ENCODE data around the gene PIP5K1B.

Gene PIP5K1B

GRCh38 chr9:68861436-68861835 is 156.4 kb downstream of the PIP5K1B start:
- DNase-seq (ENCODE audit: low spot score) = no peak

DNA sequence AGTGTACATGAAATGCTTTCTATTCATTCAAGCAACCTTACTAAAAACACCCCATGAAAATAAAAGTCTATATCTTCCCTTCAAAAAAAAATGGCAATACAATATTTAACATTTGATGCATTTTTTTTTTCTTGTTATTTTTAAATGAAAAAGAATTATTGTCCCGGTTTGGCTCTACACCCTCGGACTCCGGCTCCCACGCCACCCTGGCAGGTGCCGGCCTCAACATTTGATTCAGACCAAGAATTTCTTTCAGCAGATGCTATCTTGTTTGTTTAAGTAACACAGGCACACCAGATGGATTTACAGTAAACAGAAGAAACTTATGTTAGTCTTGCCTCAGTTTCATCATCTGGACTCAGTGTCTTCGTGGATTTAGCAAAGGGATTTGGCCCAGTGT is 162.0 kb downstream of the PIP5K1B start:
- DNase-seq (ENCODE audit: low spot score) = no peak

GRCh38 chr9:68869022-68869421 is 164.0 kb downstream of the PIP5K1B start:
- DNase-seq (ENCODE audit: low spot score) = no peak

- no peak for DNase-seq (ENCODE audit: low spot score)
Measured at GRCh38 chr9:68870086-68870485, 165.0 kb downstream of the PIP5K1B start.

DNA sequence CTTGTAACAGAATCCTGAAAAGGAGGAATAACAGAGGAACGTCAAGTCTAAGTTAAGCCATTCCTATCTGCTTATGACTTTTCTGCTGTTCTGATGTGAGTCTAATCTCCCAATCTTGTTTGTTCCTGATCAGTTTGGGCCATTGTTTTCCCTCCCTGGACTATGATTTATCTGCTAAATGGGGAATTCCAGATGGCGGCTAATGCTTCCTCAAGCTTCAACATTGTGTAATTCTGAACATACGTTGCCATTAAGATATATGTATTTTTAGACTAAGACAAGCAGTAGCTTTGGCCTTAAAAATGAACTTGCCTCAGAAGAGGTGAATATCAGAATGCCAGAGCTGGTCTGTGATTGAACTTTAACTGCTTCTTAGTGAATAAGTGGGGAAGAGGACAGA is 166.2 kb downstream of the PIP5K1B start:
- no peak for DNase-seq (ENCODE audit: low spot score)

DNA sequence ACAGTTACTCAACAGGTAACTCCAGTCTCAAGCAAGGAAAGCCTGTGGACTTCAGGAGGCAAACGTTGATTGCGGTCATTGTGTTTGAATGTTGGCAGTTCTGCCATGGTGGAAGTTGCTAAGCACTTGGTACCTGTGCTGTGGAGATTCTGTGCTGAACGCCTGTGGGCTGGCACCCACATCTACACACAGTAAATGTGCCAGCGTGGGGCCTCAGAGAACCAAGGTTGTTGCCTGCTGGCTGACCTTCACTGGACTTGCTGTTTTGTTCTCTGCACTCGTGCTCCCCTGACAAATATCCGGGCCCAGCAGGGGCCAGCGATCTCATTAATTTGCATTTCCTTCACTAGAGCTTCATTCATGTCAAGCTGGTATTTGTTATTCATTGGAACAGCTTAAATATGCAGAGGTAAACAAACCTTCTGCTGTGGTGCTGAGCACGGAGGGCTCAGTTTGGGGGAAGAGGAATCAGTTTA is 167.0 kb downstream of the PIP5K1B start:
- peak; percentile 87 for DNase-seq (ENCODE audit: low spot score)

GRCh38 chr9:68873179-68873578 is 168.1 kb downstream of the PIP5K1B start:
- DNase-seq (ENCODE audit: low spot score) = no peak

DNA sequence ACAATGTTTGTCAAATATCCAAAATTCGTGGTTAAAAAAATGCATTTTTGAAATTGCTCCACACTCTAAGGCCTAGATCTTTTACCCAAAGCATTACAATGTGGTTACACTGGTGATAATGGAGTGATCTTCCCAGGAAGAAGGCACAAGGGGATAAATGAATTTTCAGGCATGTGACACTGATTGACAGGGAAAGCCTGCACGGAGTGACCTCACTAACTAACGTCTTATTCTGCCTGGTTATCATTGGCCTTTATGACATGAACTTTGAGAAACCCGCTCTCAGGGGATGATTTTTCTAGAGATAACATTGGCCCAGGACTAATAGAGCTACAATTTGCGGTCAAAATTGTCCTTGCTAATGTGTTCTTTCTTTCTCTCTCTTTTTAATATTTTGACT is 171.2 kb downstream of the PIP5K1B start:
- DNase-seq (ENCODE audit: low spot score) = no peak

GRCh38 chr9:68876681-68877080 is 171.6 kb downstream of the PIP5K1B start:
- DNase-seq (ENCODE audit: low spot score) = no peak

DNA sequence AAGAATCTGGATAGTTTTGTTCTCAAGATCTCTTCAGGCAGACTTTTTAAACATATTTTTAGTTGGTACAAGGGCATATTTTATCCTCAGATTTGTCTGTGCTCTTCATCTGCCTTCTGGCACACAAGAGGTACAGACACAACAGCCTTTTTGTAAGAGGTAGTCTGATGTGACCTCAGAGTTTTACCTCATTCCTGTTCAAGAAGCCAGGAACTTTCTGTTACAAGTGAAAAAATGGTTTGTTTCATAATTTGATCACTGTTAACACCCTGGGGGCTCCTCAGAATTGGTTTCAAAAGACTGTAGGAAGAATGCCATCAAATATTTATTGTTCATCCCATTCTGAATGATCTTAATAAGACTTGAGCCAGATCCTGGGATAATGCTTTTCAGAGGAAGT is 172.2 kb downstream of the PIP5K1B start:
- DNase-seq (ENCODE audit: low spot score) = no peak

GRCh38 chr9:68878450-68878849 is 173.4 kb downstream of the PIP5K1B start:
- no peak for DNase-seq (ENCODE audit: low spot score)

GRCh38 chr9:68883224-68883623 is 178.2 kb downstream of the PIP5K1B start:
- no peak for DNase-seq (ENCODE audit: low spot score)

DNA sequence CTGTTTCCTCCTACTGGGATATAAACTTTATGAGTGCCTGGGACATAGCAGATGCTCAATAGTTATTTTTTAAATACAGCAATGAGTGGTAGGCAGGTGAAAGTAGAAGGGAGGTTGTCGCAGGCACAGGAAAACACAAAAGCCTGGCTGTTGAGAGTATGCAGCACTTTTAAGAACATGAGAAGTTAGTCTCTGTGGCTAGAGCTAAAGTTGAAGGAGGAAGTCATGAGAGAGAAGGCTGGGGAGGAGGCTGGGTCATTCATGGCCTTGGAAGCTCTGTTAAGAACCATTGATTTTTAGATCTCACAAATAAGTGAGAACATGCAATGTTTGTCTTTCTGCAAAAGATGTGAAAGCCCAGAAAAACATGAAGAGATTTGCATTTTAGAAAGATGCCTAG is 182.2 kb downstream of the PIP5K1B start:
- no peak for DNase-seq (ENCODE audit: low spot score)

- no peak for DNase-seq (ENCODE audit: low spot score)
Measured at GRCh38 chr9:68894502-68894901, 189.5 kb downstream of the PIP5K1B start.

DNA sequence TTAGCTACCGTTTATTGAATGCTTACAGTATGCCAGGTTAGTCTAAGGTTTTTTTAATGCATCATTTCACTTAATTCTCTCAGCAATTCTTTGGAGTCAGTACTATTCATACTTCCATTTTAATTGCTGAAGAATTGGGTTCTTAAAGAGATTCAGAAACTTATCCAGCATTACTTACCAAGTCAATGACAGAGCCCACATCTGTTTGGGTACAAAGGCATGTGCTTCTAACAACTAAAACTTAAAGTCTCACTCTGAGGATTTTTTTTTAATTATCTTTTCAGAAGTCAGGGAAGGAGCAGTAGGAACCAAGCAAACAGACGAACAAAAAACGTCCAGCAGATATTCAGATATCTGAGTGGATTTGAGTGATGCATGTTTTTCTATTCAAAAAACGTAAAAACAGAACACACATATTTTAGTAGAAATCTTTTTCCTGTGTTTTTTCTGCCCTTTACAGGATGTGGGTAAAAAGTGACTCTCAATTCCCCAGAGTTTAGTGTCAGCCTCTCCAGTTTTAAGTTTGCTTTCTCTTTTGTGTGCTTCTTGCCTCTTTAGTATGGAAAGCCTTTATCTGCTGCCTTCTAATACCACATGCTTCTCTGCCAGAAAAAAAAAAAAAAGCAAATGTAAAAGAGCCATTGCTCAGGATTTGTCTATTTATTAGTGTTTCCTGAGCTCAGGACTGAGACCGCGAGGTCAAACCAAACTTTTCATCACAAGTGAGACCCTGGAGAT is 190.9 kb downstream of the PIP5K1B start:
- DNase-seq (ENCODE audit: low spot score) = no peak

DNA sequence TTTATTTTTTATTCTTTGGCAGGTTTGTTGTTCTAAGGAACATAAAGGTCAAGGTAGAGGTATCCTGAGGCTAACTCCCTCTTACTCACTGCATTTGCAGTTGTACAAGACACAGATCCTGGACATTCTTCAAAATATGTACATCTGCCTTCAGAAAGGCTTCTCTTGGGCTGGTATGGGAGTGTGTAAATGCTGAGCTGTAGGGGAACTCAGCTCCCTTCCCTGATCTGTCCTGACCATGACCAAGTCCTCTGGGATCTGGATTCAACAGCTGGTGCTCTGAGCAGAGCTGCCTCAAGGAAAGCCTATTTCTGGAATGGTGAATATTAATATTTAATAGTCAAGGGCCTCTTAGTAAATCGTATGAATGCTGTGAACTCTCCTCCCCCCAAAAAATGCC is 191.4 kb downstream of the PIP5K1B start:
- DNase-seq (ENCODE audit: low spot score) = no peak

DNA sequence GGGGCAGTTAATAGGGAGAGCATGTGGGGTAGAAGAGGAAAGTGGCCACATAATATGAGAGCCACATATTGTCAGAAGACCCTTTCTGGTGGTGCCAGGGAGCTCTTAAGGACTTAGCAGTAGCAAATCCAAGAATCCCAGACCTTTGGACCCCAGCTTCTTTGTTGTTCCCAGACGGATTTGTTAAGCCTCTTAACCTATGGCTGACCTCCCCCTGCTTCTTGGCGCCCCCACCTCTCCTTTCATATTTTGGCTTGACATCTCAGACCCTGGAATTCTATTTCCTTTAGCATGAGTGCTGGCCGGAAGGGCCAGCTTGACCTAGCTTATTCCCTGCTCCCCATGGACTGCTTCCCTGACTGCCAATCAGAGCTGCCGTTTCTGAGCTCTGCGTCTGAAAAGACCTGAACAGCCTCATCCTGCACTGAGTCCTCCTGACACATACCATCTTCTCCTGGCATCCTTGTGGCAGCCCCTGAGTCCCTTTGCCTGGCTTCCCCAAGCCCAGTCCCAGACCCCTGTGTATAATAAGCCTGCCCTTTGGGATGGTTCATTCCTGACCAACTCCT is 192.6 kb downstream of the PIP5K1B start:
- no peak for DNase-seq (ENCODE audit: low spot score)

DNA sequence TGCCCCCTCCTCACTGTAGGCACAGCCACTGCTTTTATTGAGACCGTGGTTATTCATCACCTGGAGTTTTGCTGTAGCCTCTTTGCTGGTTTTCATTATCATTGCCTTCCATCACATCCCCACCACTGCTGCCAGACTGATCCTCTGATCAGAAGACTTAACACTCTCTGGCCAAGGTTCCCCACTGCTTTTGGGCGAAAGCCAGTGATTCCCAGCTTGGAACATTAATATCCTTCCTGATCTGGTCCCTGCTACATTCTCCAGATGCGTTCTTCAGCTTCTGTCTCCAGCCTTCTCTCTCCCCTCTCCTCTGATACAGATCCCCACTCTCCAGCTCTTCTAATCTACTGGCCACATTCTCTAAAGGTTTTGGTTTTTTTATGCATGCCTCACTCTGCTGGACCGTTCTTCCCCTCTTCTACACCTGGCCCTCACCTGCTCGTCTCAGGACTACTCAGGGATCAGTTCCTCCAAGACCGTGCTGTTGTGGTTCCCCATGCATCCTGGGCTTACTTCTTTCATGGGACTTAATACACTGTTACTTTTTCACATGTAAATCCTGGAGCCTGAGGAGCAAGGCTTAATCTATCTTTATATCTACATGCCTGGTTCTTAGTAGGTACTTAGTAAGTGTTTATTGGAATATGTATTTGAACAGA is 193.9 kb downstream of the PIP5K1B start:
- DNase-seq (ENCODE audit: low spot score) = peak; percentile 70

GRCh38 chr9:68904454-68904853 is 199.4 kb downstream of the PIP5K1B start:
- no peak for DNase-seq (ENCODE audit: low spot score)

GRCh38 chr9:68905129-68905528 is 200.1 kb downstream of the PIP5K1B start:
- DNase-seq (ENCODE audit: low spot score) = no peak

DNA sequence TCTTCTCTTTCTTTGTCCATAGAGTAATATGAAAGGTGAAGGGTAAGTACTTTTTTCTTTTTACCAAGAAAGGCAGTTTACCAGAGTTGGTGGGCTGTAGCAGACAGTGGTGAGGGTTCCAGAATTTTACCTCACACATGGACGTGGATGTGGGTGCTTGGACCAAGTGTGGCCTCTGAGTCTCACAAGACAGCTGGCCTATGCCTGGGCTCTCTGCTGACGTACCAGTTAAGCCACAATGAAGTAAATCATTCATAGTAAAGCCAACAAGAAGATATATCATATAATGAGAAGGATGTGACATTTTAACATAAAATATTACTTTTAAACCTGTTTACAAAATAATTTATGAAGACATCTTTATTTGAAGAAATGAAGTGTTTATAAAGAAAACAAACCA is 202.9 kb downstream of the PIP5K1B start:
- no peak for DNase-seq (ENCODE audit: low spot score)

DNA sequence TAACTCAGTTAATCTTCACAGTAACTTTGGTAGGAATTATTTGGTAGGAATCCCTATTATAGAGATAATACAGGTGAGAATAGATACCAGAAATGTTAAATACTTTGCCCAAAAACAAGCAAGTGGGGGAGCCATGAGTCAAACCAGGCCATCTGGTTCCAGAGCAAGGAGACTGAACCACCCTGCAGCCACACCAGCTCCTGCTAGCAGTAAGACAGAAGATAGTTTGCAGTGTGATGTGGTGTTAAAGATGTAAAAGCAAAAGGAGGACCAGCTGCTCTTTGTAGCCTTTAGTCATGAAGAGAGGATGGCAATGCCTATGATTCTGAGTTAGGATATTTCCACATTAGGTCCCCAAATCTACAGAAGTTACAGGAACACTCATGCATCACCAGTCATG is 207.5 kb downstream of the PIP5K1B start:
- peak; percentile 22 for DNase-seq (ENCODE audit: low spot score)

DNA sequence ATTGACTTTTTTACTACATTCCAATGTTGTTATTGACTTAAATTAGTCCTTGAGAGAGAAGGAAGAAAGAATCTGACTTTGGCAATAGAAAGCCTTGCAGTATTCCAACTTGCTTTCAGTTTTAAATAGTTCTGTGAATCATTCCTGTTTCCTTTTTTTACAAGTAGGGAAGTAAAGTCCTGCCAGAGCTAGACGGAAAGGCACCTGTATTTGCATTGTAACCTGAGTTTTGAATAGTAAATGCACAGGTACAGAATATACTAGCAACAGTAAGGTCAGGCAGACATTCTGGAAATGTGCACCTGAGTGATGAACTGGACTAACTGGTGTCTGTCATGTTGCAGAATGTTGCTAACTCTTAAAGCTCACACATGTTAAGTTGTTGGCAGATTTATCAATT is 208.0 kb downstream of the PIP5K1B start:
- DNase-seq (ENCODE audit: low spot score) = no peak
